ENCODE measurements around the gene NADSYN1.

NADSYN1 gene

DNA sequence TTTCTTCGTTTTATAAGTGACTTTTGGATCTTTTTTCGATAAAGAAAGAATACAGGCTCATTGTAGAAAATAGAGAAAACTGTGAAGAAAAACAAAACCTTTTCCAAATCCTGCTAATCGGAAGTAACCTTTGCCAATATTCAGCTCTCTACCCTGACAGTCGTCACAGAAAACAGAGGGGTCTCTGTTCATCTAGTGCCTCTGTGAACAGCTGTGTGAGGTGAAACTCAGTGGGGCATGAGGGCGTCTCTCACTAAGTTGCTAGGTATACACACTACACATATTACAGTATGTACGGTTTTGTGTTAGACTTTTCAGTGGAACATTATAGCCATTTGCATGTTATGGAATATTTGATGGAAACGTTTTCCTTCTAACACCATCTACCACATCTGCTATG is 44.2 kb upstream of the NADSYN1 start:
- H3K36me3 ChIP-seq (replicated peaks; ENCODE audit: low read depth, low read length): no peaks in the 10 kb centered on the region
- no peak overlapping the region for H3K9ac ChIP-seq (ENCODE audit: low read length)
- H3K4me3 ChIP-seq (ENCODE audit: low read length): no peak overlapping the region
- no peak overlapping the region for H2AFZ ChIP-seq (ENCODE audit: low read depth, low read length)
- no peak overlapping the region for H3K27ac ChIP-seq (ENCODE audit: low read length)
- no peaks in the 10 kb centered on the region for H3K9me3 ChIP-seq (ENCODE audit: insufficient read depth, low read length)
- H3K4me1 ChIP-seq (ENCODE audit: low read length): no peaks in the 10 kb centered on the region
- H4K20me1 ChIP-seq (ENCODE audit: insufficient read depth, low read length): no peaks in the 10 kb centered on the region
- no peak for TF ChIP-seq CTCF (IDR thresholded peaks at IDR 0.05; ENCODE audit: low read depth, low read length)
- no peak for TF ChIP-seq EZH2phosphoT487 (IDR thresholded peaks at IDR 0.05; ENCODE audit: low read depth)
- no peaks in the 10 kb centered on the region for H3K79me2 ChIP-seq (ENCODE audit: low read length)
- H3K27me3 ChIP-seq (ENCODE audit: low read depth, low read length): peaks cover 15% of the 10 kb centered on the region
- no peak overlapping the region for H3K4me2 ChIP-seq (ENCODE audit: low read length)

GRCh38 chr11:71410363-71410966 is 42.5 kb upstream of the NADSYN1 start:
- no peaks in the 10 kb centered on the region for H3K4me1 ChIP-seq (ENCODE audit: low read length)
- H3K4me2 ChIP-seq (ENCODE audit: low read length): no peak overlapping the region
- H3K27me3 ChIP-seq (ENCODE audit: low read depth, low read length): peaks cover 19% of the 10 kb centered on the region
- no peak overlapping the region for H3K4me3 ChIP-seq (ENCODE audit: low read length)
- no peaks in the 10 kb centered on the region for H3K79me2 ChIP-seq (ENCODE audit: low read length)
- H3K36me3 ChIP-seq (replicated peaks; ENCODE audit: low read depth, low read length): no peaks in the 10 kb centered on the region
- no peaks in the 10 kb centered on the region for H4K20me1 ChIP-seq (ENCODE audit: insufficient read depth, low read length)
- no peak overlapping the region for H3K9ac ChIP-seq (ENCODE audit: low read length)
- no peak overlapping the region for H3K27ac ChIP-seq (ENCODE audit: low read length)
- no peak overlapping the region for H2AFZ ChIP-seq (ENCODE audit: low read depth, low read length)
- TF ChIP-seq EZH2phosphoT487 (IDR thresholded peaks at IDR 0.05; ENCODE audit: low read depth): no peak
- TF ChIP-seq CTCF (IDR thresholded peaks at IDR 0.05; ENCODE audit: low read depth, low read length): no peak
- no peaks in the 10 kb centered on the region for H3K9me3 ChIP-seq (ENCODE audit: insufficient read depth, low read length)

DNA sequence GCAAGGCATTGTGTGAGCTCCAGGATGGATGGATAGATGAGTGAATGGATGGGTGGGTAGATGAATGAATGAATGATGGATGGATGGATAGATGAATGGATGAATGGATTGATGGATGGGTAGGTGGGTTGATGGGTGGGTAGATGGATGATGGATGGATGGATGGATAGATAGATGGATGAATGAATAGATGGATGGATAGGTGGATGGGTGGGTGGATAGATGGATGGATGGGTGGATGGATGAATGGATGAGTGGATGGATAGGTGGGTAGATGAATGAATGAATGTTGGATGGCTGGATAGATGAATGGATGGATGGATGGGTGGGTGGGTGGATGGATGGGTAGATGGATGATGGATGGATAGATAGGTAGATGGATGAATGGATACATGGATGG is 38.4 kb upstream of the NADSYN1 start:
- Histone ChIP-seq H3K27ac (ENCODE audit: low read length) (no peak overlapping the region), H3K9me3 (ENCODE audit: insufficient read depth, low read length) (no peaks in the 10 kb centered on the region), H3K4me2 (ENCODE audit: low read length) (no peak overlapping the region), H2AFZ (ENCODE audit: low read depth, low read length) (no peak overlapping the region), H3K79me2 (ENCODE audit: low read length) (no peaks in the 10 kb centered on the region), H3K27me3 (ENCODE audit: low read depth, low read length) (peaks cover 43% of the 10 kb centered on the region), H3K4me1 (ENCODE audit: low read length) (no peaks in the 10 kb centered on the region), H3K36me3 (replicated peaks; ENCODE audit: low read depth, low read length) (no peaks in the 10 kb centered on the region), H4K20me1 (ENCODE audit: insufficient read depth, low read length) (no peaks in the 10 kb centered on the region), H3K4me3 (ENCODE audit: low read length) (no peak overlapping the region), H3K9ac (ENCODE audit: low read length) (no peak overlapping the region)
- TF ChIP-seq CTCF (IDR thresholded peaks at IDR 0.05; ENCODE audit: low read depth, low read length) (no peak), EZH2phosphoT487 (IDR thresholded peaks at IDR 0.05; ENCODE audit: low read depth) (no peak)

GRCh38 chr11:71418643-71419042 is 34.4 kb upstream of the NADSYN1 start:
- TF ChIP-seq EZH2phosphoT487 (IDR thresholded peaks at IDR 0.05; ENCODE audit: low read depth) (no peak), CTCF (IDR thresholded peaks at IDR 0.05; ENCODE audit: low read depth, low read length) (no peak)
- Histone ChIP-seq H3K4me1 (ENCODE audit: low read length) (peaks cover 19% of the 10 kb centered on the region), H3K27me3 (ENCODE audit: low read depth, low read length) (peaks cover 40% of the 10 kb centered on the region), H3K9me3 (ENCODE audit: insufficient read depth, low read length) (no peaks in the 10 kb centered on the region), H3K36me3 (replicated peaks; ENCODE audit: low read depth, low read length) (no peaks in the 10 kb centered on the region), H3K9ac (ENCODE audit: low read length) (no peak overlapping the region), H2AFZ (ENCODE audit: low read depth, low read length) (no peak overlapping the region), H4K20me1 (ENCODE audit: insufficient read depth, low read length) (no peaks in the 10 kb centered on the region), H3K4me2 (ENCODE audit: low read length) (no peak overlapping the region), H3K4me3 (ENCODE audit: low read length) (no peak overlapping the region), H3K79me2 (ENCODE audit: low read length) (no peaks in the 10 kb centered on the region), H3K27ac (ENCODE audit: low read length) (no peak overlapping the region)
